SK-N-SH (cell line): ENCODE data around the gene RPL13. TPM values are rescaled to one million over a fixed set of nuclear protein-coding genes. Genes with fewer than 3 reads are reported as not detected.
A peak's percentile ranks its signal among the peaks of the same experiment; 100 is the strongest.

Source experiments
- CTCF ChIA-PET: fragments of 300-600, 350-600 bp; formaldehyde crosslinking; extraction: SDS; loops from one replicate; lab custom pipeline; 2021; lab: Yijun Ruan, JAX
- POLR2A ChIA-PET: fragments of 350-600 bp; sonication (Branson Sonifier 250); formaldehyde crosslinking; extraction: SDS; loops from one replicate; lab custom pipeline; 2020; ENCODE audit warnings: antibody characterized with exemption, inconsistent platforms; lab: Yijun Ruan, JAX
- DNase-seq: peaks from one replicate; pipeline ENCODE4 v3.0.0; 2012
- H2AFZ ChIP-seq: fragments of 200-600 bp; sonication (generic); 2 replicates; pipeline ENCODE4 v1.8.1; 2016; ENCODE audit warnings: antibody characterized with exemption, mild to moderate bottlenecking, low read depth
- H3F3A ChIP-seq: fragments of 200-600 bp; sonication (generic); replicated peaks from 2 replicates; pipeline ENCODE3; 2016; ENCODE audit warnings: antibody characterized with exemption, mild to moderate bottlenecking; ENCODE audit not compliant: insufficient read depth
- H3K27ac ChIP-seq, 2 experiments: fragments of 200-500 bp in 1 of 2; fragments of 200-600 bp in 1 of 2; sonication (Bioruptor generic) in 1 of 2; sonication (generic), shearing (Covaris generic) in 1 of 2; 2 replicates each; pipeline versions ENCODE4 v1.5.1 to v1.6.1; 2014 to 2016; ENCODE audit warnings: low read depth in 2 of 2, inconsistent platforms in 1 of 2, low read length in 1 of 2, mild to moderate bottlenecking in 1 of 2, mixed read lengths in 1 of 2
- H3K27me3 ChIP-seq: fragments of 200-600 bp; sonication (generic), shearing (Covaris generic); 2 replicates; pipeline ENCODE4 v1.6.1; 2016; ENCODE audit warnings: mixed run types; ENCODE audit not compliant: insufficient read depth
- H3K36me3 ChIP-seq, 2 experiments: fragments of 200-500 bp in 1 of 2; fragments of 200-600 bp in 1 of 2; sonication (Bioruptor generic) in 1 of 2; sonication (generic) in 1 of 2; replicated peaks in 1 of 2; 2 replicates each; pipeline versions ENCODE3 to v1.5.1; 2014 to 2016; ENCODE audit warnings: low read length in 1 of 2, mild to moderate bottlenecking in 1 of 2; ENCODE audit not compliant: insufficient read depth in 2 of 2, control insufficient read depth in 1 of 2
- H3K4me1 ChIP-seq, 2 experiments: fragments of 200-500 bp in 1 of 2; fragments of 200-600 bp in 1 of 2; sonication (Bioruptor generic) in 1 of 2; sonication (generic), shearing (Covaris generic) in 1 of 2; 2 replicates each; pipeline versions ENCODE4 v1.5.1 to v1.6.1; 2014 to 2016; ENCODE audit warnings: low read depth in 1 of 2, low read length in 1 of 2, mixed run types in 1 of 2; ENCODE audit not compliant: insufficient read depth in 2 of 2, control insufficient read depth in 1 of 2
- H3K4me2 ChIP-seq: fragments of 200-600 bp; sonication (generic), shearing (Covaris generic); 2 replicates; pipeline ENCODE4 v1.6.1; 2017; ENCODE audit warnings: mixed run types
- H3K4me3 ChIP-seq, 2 experiments: fragments of 200-500 bp in 1 of 2; fragments of 200-600 bp in 1 of 2; sonication (Bioruptor generic) in 1 of 2; sonication (generic), shearing (Covaris generic) in 1 of 2; 2 replicates each; pipeline versions ENCODE4 v1.5.1 to v1.8.1; 2014 to 2016; ENCODE audit warnings: low read depth in 2 of 2, inconsistent platforms in 1 of 2, low read length in 1 of 2, mild to moderate bottlenecking in 1 of 2, mixed read lengths in 1 of 2, moderate library complexity in 1 of 2
- H3K79me2 ChIP-seq: fragments of 200-600 bp; sonication (generic); 2 replicates; pipeline ENCODE4 v1.8.1; 2017; ENCODE audit warnings: mild to moderate bottlenecking; ENCODE audit not compliant: insufficient read depth
- H3K9ac ChIP-seq: fragments of 200-600 bp; sonication (generic); 2 replicates; pipeline ENCODE4 v1.6.1; 2017; ENCODE audit warnings: mixed run types
- H3K9me2 ChIP-seq: fragments of 200-600 bp; sonication (generic); 2 replicates; pipeline ENCODE4 v1.6.1; 2017; ENCODE audit warnings: mixed run types
- H3K9me3 ChIP-seq: fragments of 200-600 bp; sonication (generic); 2 replicates; pipeline ENCODE4 v1.6.1; 2017; ENCODE audit warnings: mixed run types, mild to moderate bottlenecking, moderate library complexity
- H4K20me1 ChIP-seq: fragments of 200-600 bp; sonication (generic); 2 replicates; pipeline ENCODE4 v1.6.1; 2017; ENCODE audit warnings: mild to moderate bottlenecking, mixed run types; ENCODE audit not compliant: insufficient read depth
- CHD2 ChIP-seq: fragments of 150-350 bp; IDR thresholded peaks from 2 replicates; pipeline ENCODE4 v1.6.1; 2018; ENCODE audit warnings: low read length; ENCODE audit not compliant: partially characterized antibody
- CTCF ChIP-seq: fragments of 200-600 bp; sonication (generic); IDR thresholded peaks from 2 replicates; pipeline ENCODE4 v1.6.1; 2017; ENCODE audit warnings: antibody characterized with exemption, mild to moderate bottlenecking, moderate library complexity
- EZH2phosphoT487 ChIP-seq: fragments of 200-600 bp; sonication (generic); IDR thresholded peaks from 2 replicates; pipeline ENCODE4 v1.6.1; 2017; ENCODE audit warnings: low read depth, mixed run types, mild to moderate bottlenecking, antibody characterized with exemption, moderate library complexity, borderline replicate concordance
- FOXM1 ChIP-seq: IDR thresholded peaks from 2 replicates; pipeline ENCODE4 v1.4.0; 2012; ENCODE audit warnings: low read depth, mild to moderate bottlenecking
- GABPA ChIP-seq: IDR thresholded peaks from 2 replicates; pipeline ENCODE4 v1.4.0; 2012; ENCODE audit warnings: low read depth, mild to moderate bottlenecking
- MAX ChIP-seq: IDR thresholded peaks from 2 replicates; pipeline ENCODE4 v1.4.0; 2012; ENCODE audit warnings: low read depth
- MEF2A ChIP-seq: IDR thresholded peaks from 2 replicates; pipeline ENCODE4 v1.4.0; 2012; ENCODE audit warnings: low read depth, borderline replicate concordance
- MXI1 ChIP-seq: IDR thresholded peaks from 2 replicates; pipeline ENCODE4 v1.6.1; 2012; ENCODE audit warnings: mild to moderate bottlenecking, low read depth, low read length, improper control_type of control experiment
- RAD21 ChIP-seq: IDR thresholded peaks from 2 replicates; pipeline ENCODE4 v1.6.1; 2012; ENCODE audit warnings: mild to moderate bottlenecking, low read length
- REST ChIP-seq: IDR thresholded peaks from 2 replicates; pipeline ENCODE4 v1.6.1; 2012; ENCODE audit warnings: mild to moderate bottlenecking, low read depth, low read length, moderate library complexity
- RFX5 ChIP-seq: IDR thresholded peaks from 2 replicates; pipeline ENCODE4 v1.6.1; 2012; ENCODE audit warnings: mild to moderate bottlenecking, improper control_type of control experiment, low read length
- RXRA ChIP-seq: IDR thresholded peaks from 2 replicates; pipeline ENCODE4 v1.4.0; 2012; ENCODE audit warnings: low read depth, mild to moderate bottlenecking, borderline replicate concordance
- TCF12 ChIP-seq: IDR thresholded peaks from 2 replicates; pipeline ENCODE4 v1.4.0; 2012
- USF1 ChIP-seq: IDR thresholded peaks from 2 replicates; pipeline ENCODE4 v1.4.0; 2012; ENCODE audit warnings: low read depth, borderline replicate concordance
- USF2 ChIP-seq: fragments of 150-350 bp; IDR thresholded peaks from 2 replicates; pipeline ENCODE4 v1.6.1; 2017; ENCODE audit warnings: antibody characterized with exemption, low read length, low read depth, borderline replicate concordance
- YY1 ChIP-seq: IDR thresholded peaks from 2 replicates; pipeline ENCODE4 v1.4.0; 2012; ENCODE audit warnings: low read depth, mild to moderate bottlenecking
- ZBTB33 ChIP-seq: IDR thresholded peaks from 2 replicates; pipeline ENCODE4 v1.4.0; 2012; ENCODE audit warnings: low read depth, borderline replicate concordance
- WGBS: methylation state at CpG from one replicate; pipeline ENCODE4 v1.1.6; 2017; ENCODE audit warnings: low lambda C conversion rate; 5-methylcytosine and 5-hydroxymethylcytosine counted together
- polyA plus RNA-seq, 3 experiments: library from polyadenylated mRNA; depleted of rRNA; stranded (reverse); fragments of >200 nt; gene quantifications; 2 replicates each; pipeline ENCODE4 v1.2.3, GENCODE V29; 2012

RPL13 gene
- polyA plus RNA-seq, 1 of the 3 experiments (the other 2 are of a cell fraction) = 4,635 TPM

- TF ChIP-seq RXRA (no peak), USF1 (no peak)
Measured at GRCh38 chr16:89600427-89600826, 39.9 kb downstream of the RPL13 start (continued).

GRCh38 chr16:89600956-89601355, 40.5 kb downstream of the RPL13 start:
- no peaks in the 10 kb centered on the region for H3K27me3 ChIP-seq
- no peak overlapping the region for H3K9ac ChIP-seq
- H3K4me2 ChIP-seq = no peak overlapping the region
- H3K36me3 ChIP-seq = no peaks in the 10 kb centered on the region
- CTCF ChIA-PET = interaction anchor here (0.9 to 2.1 kb wide), 2 partner anchors 14 to 43 kb away, joined by 3 to 15 read pairs; partner anchors contain the start of gene DPEP1
- peaks cover 15% of the 10 kb centered on the region for H3F3A ChIP-seq
- H4K20me1 ChIP-seq = no peaks in the 10 kb centered on the region
- no peak for DNase-seq
- H3K4me3 ChIP-seq = no peak overlapping the region
- H2AFZ ChIP-seq = no peak overlapping the region
- no peaks in the 10 kb centered on the region for H3K9me2 ChIP-seq
- WGBS = 92% methylated on average over 5 of the region's 8 CpGs
- TF ChIP-seq TCF12 (no peak), EZH2phosphoT487 (no peak), MXI1 (no peak), MEF2A (no peak), MAX (no peak), RAD21 (no peak), USF2 (no peak), RFX5 (no peak)
- no peaks in the 10 kb centered on the region for H3K79me2 ChIP-seq
- POLR2A ChIA-PET = no interaction called here
- H3K9me3 ChIP-seq = no peaks in the 10 kb centered on the region
- no peak overlapping the region for H3K27ac ChIP-seq
- H3K4me1 ChIP-seq = peaks cover 13 to 14% of the 10 kb centered on the region in 2 experiments; a peak in 3 of 4 replicates

GRCh38 chr16:89601906-89602272, 41.4 kb downstream of the RPL13 start:
- no peak for DNase-seq
- H3K4me2 ChIP-seq = peak overlapping the region; percentile 66; the same call in 1 of the 2 replicates
- no peaks in the 10 kb centered on the region for H3K79me2 ChIP-seq
- H3K36me3 ChIP-seq = no peaks in the 10 kb centered on the region
- peaks cover 13 to 14% of the 10 kb centered on the region in 2 experiments; a peak in 3 of 4 replicates for H3K4me1 ChIP-seq
- no peaks in the 10 kb centered on the region for H3K9me2 ChIP-seq
- H4K20me1 ChIP-seq = no peaks in the 10 kb centered on the region
- POLR2A ChIA-PET = interaction anchor here (1.2 kb wide), 1 partner anchor 36 kb away, joined by 3 read pairs; no protein-coding TSS in a partner anchor
- CTCF ChIA-PET = interaction anchor here (0.8 to 1.1 kb wide), 4 partner anchors 13 to 44 kb away, joined by 3 to 4 read pairs (median 3); no protein-coding TSS in a partner anchor
- no peaks in the 10 kb centered on the region for H3K9me3 ChIP-seq
- WGBS = 49% methylated on average over 10 of the region's 22 CpGs
- no peaks in the 10 kb centered on the region for H3K27me3 ChIP-seq
- peaks cover 15% of the 10 kb centered on the region for H3F3A ChIP-seq
- H3K27ac ChIP-seq = peak overlapping the region in 1 of 2 experiments; percentile 77; a peak in 2 of 4 replicates
- peak overlapping the region; percentile 29; the same call in 1 of the 2 replicates for H3K9ac ChIP-seq
- H3K4me3 ChIP-seq = no peak overlapping the region
- H2AFZ ChIP-seq = peak overlapping the region; percentile 79; the same call in 1 of the 2 replicates
- TF ChIP-seq GABPA = no peak
- TF ChIP-seq FOXM1 = no peak
- TF ChIP-seq REST = no peak
- no peak for TF ChIP-seq ZBTB33
- TF ChIP-seq CHD2 = no peak
- TF ChIP-seq YY1 = no peak
- TF ChIP-seq CTCF = no peak
